ENCODE measurements around the gene TBC1D24. TPM values are rescaled to one million over a fixed set of nuclear protein-coding genes. Genes with fewer than 3 reads are reported as not detected.

The TBC1D24 gene
- total RNA-seq, 3 donors from 2014 or later = 8.8 to 22.0 (median 16.7) TPM

DNA sequence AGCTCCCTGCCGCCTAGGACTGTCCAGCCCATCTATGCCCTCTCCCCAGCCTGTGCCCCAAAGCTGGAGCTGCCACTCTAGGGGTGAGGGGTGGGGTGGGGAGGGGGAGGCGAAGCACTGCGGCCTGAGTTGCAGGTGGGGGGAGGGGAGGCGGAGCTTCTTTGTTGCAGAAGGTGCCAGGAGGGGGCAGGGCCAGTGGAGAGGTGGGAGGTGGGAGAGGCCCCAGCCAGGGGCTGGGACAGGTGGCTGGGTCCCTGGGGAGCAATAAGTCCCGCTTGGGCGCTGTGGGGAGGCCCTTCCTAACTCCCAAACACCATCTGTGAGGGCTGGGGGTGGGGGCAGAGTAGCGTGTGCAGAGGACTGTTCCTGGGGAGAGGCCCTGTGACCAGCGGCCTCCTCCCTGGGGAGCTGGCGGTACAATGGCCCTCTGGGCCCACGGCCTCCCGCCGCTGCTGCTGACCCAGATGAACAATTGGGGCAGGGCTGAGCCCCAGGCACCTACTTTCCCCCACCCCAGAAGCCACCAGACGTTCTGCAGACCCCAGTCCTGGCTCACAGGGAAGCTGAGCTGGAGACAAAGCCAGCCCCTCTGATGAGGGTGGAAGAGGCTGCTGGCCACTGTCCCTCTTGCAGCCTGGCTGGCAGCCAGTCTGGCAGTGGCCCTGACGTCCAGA lies 6.1 kb upstream of the TBC1D24 start:
- no peak for DNase-seq (ENCODE audit: low spot score in 2 of 2)
- peak overlapping the region in 1 of 2 donors; percentile 82 for H3K27ac ChIP-seq
- H3K9me3 ChIP-seq = no peaks in the 10 kb centered on the region
- TF ChIP-seq POLR2A (IDR thresholded peaks at IDR 0.05) (no peak), POLR2AphosphoS5 (IDR thresholded peaks at IDR 0.05) (no peak)
- TF ChIP-seq, protein P1, sequence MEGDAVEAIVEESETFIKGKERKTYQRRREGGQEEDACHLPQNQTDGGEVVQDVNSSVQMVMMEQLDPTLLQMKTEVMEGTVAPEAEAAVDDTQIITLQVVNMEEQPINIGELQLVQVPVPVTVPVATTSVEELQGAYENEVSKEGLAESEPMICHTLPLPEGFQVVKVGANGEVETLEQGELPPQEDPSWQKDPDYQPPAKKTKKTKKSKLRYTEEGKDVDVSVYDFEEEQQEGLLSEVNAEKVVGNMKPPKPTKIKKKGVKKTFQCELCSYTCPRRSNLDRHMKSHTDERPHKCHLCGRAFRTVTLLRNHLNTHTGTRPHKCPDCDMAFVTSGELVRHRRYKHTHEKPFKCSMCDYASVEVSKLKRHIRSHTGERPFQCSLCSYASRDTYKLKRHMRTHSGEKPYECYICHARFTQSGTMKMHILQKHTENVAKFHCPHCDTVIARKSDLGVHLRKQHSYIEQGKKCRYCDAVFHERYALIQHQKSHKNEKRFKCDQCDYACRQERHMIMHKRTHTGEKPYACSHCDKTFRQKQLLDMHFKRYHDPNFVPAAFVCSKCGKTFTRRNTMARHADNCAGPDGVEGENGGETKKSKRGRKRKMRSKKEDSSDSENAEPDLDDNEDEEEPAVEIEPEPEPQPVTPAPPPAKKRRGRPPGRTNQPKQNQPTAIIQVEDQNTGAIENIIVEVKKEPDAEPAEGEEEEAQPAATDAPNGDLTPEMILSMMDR (IDR thresholded peaks at IDR 0.05) = no peak
- H3K4me1 ChIP-seq = peaks cover 14 to 23% of the 10 kb centered on the region in 2 donors
- H3K27me3 ChIP-seq = no peaks in the 10 kb centered on the region
- intact Hi-C loops (cut with DNase I; ENCODE audit: low total_unique reads) = no loop called here
- H3K36me3 ChIP-seq = no peaks in the 10 kb centered on the region
- H3K4me3 ChIP-seq = peak overlapping the region in 2 of 3 donors; percentile 63 to 82

DNA sequence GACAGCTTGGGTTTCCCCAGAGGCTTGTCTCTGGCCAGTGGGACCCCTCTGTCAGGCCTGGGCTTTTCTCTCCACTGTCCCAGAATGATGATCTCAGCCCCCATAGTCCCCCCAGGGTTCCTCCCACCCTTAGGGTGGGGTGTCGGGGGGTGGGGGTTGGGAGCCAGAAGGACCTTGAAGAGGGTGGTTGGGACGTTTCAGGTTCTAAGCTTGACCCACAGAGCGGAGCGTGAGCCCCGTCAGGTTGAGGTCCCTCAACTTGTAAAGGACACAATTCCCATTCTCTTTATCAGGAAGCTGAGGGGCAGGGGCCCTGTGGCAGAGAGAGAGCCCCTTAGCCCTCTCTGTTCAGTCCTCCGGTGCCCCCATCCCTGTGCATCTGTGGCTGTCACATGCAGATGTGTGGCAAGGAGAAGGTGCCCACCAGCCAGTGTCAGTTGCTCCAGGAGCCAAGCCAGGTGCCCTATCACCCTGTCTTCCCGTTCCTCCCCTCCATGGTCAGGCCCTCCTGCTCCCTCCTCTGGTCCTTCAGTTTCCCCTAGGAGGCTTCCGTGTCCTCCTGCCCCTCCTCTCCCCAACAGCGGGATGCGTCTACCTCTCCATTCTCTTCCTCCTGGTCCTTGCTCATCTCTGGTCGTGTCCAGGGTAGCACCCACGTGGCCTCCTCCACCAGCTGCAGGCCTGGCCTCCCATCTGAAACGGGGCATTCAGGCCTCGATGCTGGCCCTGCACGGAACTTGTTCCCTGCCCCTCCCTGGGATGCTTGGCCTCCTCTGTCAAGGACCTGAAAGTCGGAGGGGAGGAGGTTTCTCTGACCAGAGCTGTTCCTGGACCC lies 5.3 kb upstream of the TBC1D24 start:
- no peak overlapping the region for H3K27ac ChIP-seq
- peaks cover 14 to 23% of the 10 kb centered on the region in 2 donors for H3K4me1 ChIP-seq
- H3K36me3 ChIP-seq = no peaks in the 10 kb centered on the region
- intact Hi-C loops (cut with DNase I; ENCODE audit: low total_unique reads) = no loop called here
- no peaks in the 10 kb centered on the region for H3K27me3 ChIP-seq
- no peak overlapping the region for H3K4me3 ChIP-seq
- no peaks in the 10 kb centered on the region for H3K9me3 ChIP-seq
- no peak for DNase-seq (ENCODE audit: low spot score in 2 of 2)
- TF ChIP-seq POLR2AphosphoS5 (IDR thresholded peaks at IDR 0.05) = no peak
- TF ChIP-seq, protein P1 (IDR thresholded peaks at IDR 0.05) = no peak
- TF ChIP-seq POLR2A (IDR thresholded peaks at IDR 0.05) = no peak

DNA sequence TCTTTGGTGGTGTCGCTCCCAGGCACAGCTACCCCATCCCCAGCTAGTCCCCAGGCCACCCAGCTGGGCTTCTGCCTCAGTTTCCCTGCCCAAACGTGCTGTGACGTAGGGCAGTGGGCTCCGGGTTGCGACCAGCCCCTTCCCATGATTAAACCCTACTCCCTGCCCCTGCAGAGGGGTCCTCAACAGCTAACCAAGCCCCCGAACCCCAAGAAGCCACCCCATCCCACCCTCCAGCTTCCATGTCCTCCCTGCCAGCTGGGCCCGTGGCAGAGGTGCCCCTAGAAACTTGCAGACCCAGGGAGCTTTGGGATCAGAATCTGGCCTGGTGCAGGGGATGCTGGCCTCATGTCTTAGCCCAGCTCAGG lies 4.7 kb upstream of the TBC1D24 start:
- no peaks in the 10 kb centered on the region for H3K9me3 ChIP-seq
- no peaks in the 10 kb centered on the region for H3K27me3 ChIP-seq
- DNase-seq (ENCODE audit: low spot score in 2 of 2) = no peak
- H3K4me3 ChIP-seq = no peak overlapping the region
- TF ChIP-seq POLR2AphosphoS5 (IDR thresholded peaks at IDR 0.05) (no peak), POLR2A (IDR thresholded peaks at IDR 0.05) (no peak)
- TF ChIP-seq, protein P1 (IDR thresholded peaks at IDR 0.05) = no peak
- no peak overlapping the region for H3K27ac ChIP-seq
- peaks cover 14 to 23% of the 10 kb centered on the region in 2 donors for H3K4me1 ChIP-seq
- intact Hi-C loops (cut with DNase I; ENCODE audit: low total_unique reads) = no loop called here
- no peaks in the 10 kb centered on the region for H3K36me3 ChIP-seq

DNA sequence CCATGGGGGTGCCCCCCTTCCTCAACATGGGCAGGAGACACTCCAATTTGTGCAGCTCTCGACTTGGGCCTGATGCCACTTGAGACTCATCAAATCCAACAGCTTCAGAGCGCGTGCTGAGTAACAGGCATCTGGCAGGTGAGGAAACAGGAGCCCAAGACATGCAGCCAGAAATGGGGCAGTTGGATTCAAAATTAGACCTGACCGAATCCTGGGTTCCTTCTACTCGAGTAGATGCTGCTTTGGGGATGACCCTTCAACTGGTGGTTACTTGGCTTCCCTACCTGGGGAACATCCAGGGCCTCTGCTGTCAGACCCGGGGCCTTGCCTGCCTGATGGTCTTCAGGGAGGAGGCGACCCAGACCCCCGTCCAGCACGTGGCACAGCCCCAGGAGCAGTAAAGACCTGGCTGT lies 4.3 kb upstream of the TBC1D24 start:
- Histone ChIP-seq H3K36me3 (no peaks in the 10 kb centered on the region), H3K9me3 (no peaks in the 10 kb centered on the region), H3K4me3 (peak overlapping the region in 2 of 3 donors; percentile 41 to 64), H3K4me1 (peaks cover 14 to 23% of the 10 kb centered on the region in 2 donors), H3K27ac (peak overlapping the region in 1 of 2 donors; percentile 49), H3K27me3 (no peaks in the 10 kb centered on the region)
- TF ChIP-seq POLR2AphosphoS5 (IDR thresholded peaks at IDR 0.05) = no peak
- TF ChIP-seq POLR2A (IDR thresholded peaks at IDR 0.05) = no peak
- TF ChIP-seq, protein P1 (IDR thresholded peaks at IDR 0.05) = no peak
- DNase-seq (ENCODE audit: low spot score in 2 of 2) = no peak
- intact Hi-C loops (cut with DNase I; ENCODE audit: low total_unique reads) = no loop called here

Measured in breast epithelium (tissue), 4 donors.